ENCODE results near the gene SLC36A1. TPM values are rescaled to one million over a fixed set of nuclear protein-coding genes. Genes with fewer than 3 reads are reported as not detected.

Gene SLC36A1
- total RNA-seq, 1 experiment from 2014 or later, result 11.0 TPM

GRCh38 chr5:151541571-151541970, 94.2 kb downstream of the SLC36A1 start:
- CTCF ChIA-PET, result no interaction called here
- POLR2A ChIA-PET (ENCODE audit: unreplicated experiment), result no interaction called here

More at GRCh38 chr5:151541571-151541970, 94.2 kb downstream of the SLC36A1 start:
- no peaks in the 10 kb centered on the region for H3K9me3 ChIP-seq (ENCODE audit: insufficient read depth, low read depth)
- intact Hi-C loops (cut with micrococcal nuclease; ENCODE audit: unreplicated experiment), result no loop called here
- no peaks in the 10 kb centered on the region for H3F3A ChIP-seq (ENCODE audit: insufficient read depth, low read depth)
- H3K36me3 ChIP-seq (ENCODE audit: low read depth), result no peaks in the 10 kb centered on the region
- DNase-seq, result no peak
- no peaks in the 10 kb centered on the region for H4K20me1 ChIP-seq (ENCODE audit: insufficient read depth)
- no peaks in the 10 kb centered on the region for H3K4me1 ChIP-seq (replicated peaks; ENCODE audit: insufficient read depth)
- no peaks in the 10 kb centered on the region for H3K79me2 ChIP-seq (ENCODE audit: low read depth)
- no peak overlapping the region for H3K27ac ChIP-seq
- TF ChIP-seq, protein P1, sequence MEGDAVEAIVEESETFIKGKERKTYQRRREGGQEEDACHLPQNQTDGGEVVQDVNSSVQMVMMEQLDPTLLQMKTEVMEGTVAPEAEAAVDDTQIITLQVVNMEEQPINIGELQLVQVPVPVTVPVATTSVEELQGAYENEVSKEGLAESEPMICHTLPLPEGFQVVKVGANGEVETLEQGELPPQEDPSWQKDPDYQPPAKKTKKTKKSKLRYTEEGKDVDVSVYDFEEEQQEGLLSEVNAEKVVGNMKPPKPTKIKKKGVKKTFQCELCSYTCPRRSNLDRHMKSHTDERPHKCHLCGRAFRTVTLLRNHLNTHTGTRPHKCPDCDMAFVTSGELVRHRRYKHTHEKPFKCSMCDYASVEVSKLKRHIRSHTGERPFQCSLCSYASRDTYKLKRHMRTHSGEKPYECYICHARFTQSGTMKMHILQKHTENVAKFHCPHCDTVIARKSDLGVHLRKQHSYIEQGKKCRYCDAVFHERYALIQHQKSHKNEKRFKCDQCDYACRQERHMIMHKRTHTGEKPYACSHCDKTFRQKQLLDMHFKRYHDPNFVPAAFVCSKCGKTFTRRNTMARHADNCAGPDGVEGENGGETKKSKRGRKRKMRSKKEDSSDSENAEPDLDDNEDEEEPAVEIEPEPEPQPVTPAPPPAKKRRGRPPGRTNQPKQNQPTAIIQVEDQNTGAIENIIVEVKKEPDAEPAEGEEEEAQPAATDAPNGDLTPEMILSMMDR (conservative IDR thresholded peaks at IDR 0.05), result no peak
- TF ChIP-seq EZH2 (IDR thresholded peaks at IDR 0.05; ENCODE audit: low read depth), result no peak
- H3K4me3 ChIP-seq, result no peak overlapping the region
- no peaks in the 10 kb centered on the region for H3K9me2 ChIP-seq (ENCODE audit: insufficient read depth)
- no TSS peak for BruUV-seq (replicated peaks)
- H2AFZ ChIP-seq, result no peak overlapping the region
- no peak overlapping the region for H3K4me2 ChIP-seq
- peaks cover 43% of the 10 kb centered on the region for H3K27me3 ChIP-seq (ENCODE audit: insufficient read depth, low read depth)

Small RNAs within 50 kb of the gene (microRNA-seq; reads per million reads assigned to microRNA genes)
- not detected for gene MIR6499 (ENCODE audit: borderline number of aligned reads, borderline replicate concordance)

Other genes with a start within 250 kb of the SLC36A1 start
- 0.35 and 0.50 TPM in 2 replicates for gene CCDC69, start 223.5 kb upstream of the SLC36A1 start, total RNA-seq (2021)
- gene GM2A, start 194.4 kb upstream of the SLC36A1 start, total RNA-seq (2021), result 24.5 and 26.7 TPM in 2 replicates
- not detected in 2 replicates for gene SLC36A3, start 143.8 kb upstream of the SLC36A1 start, total RNA-seq (2021)
- not detected in 2 replicates for gene SLC36A2, start 100.0 kb upstream of the SLC36A1 start, total RNA-seq (2021)
- gene FAT2, start 143.7 kb downstream of the SLC36A1 start, total RNA-seq (2021), result 0.28 and 0.48 TPM in 2 replicates
- 68.7 and 84.1 TPM in 2 replicates for gene SPARC, start 239.3 kb downstream of the SLC36A1 start, total RNA-seq (2021)